Parathyroid adenoma (tissue), 2 donors: ENCODE measurements around the gene EXOSC3.
"Not testable (repeated sequence)": the region's sequence is repeated elsewhere in the genome, so short reads cannot be mapped to it uniquely, and the experiment has no call there.

Experiments
- H2AFZ ChIP-seq: fragments of 300-600 bp; sonication (generic); one replicate; pipeline ENCODE4 v1.7.0; 2017; ENCODE audit warnings: antibody characterized with exemption, mild to moderate bottlenecking
- H3K27ac ChIP-seq: fragments of 300-600 bp; sonication (generic); one replicate; pipeline ENCODE4 v1.7.0; 2017
- H3K27me3 ChIP-seq: fragments of 300-600 bp; sonication (generic); one replicate; pipeline ENCODE4 v1.7.0; 2017; ENCODE audit warnings: low read length; ENCODE audit not compliant: control insufficient read depth, insufficient read depth
- H3K36me3 ChIP-seq: fragments of 300-600 bp; sonication (generic); one replicate; pipeline ENCODE4 v1.7.0; 2017; ENCODE audit warnings: low read length; ENCODE audit not compliant: control insufficient read depth, insufficient read depth
- H3K4me1 ChIP-seq: fragments of 300-600 bp; sonication (generic); one replicate; pipeline ENCODE4 v1.7.0; 2017; ENCODE audit warnings: control low read depth
- H3K4me2 ChIP-seq: fragments of 300-600 bp; sonication (generic); one replicate; pipeline ENCODE4 v1.7.0; 2017; ENCODE audit warnings: low read length
- H3K4me3 ChIP-seq: fragments of 300-600 bp; sonication (generic); one replicate; pipeline ENCODE4 v1.7.0; 2017; ENCODE audit warnings: low read depth, low read length
- H3K79me2 ChIP-seq: fragments of 300-600 bp; sonication (generic); one replicate; pipeline ENCODE4 v1.7.0; 2017; ENCODE audit warnings: control low read depth
- H3K9ac ChIP-seq: fragments of 300-600 bp; sonication (generic); one replicate; pipeline ENCODE4 v1.7.0; 2017; ENCODE audit warnings: mild to moderate bottlenecking
- H3K9me3 ChIP-seq: fragments of 300-600 bp; sonication (generic); one replicate; pipeline ENCODE4 v1.7.0; 2017; ENCODE audit warnings: low read length; ENCODE audit not compliant: control insufficient read depth
- CTCF ChIP-seq: fragments of 300-600 bp; sonication (generic); IDR thresholded peaks from one replicate; pipeline ENCODE4 v1.7.0; 2017; ENCODE audit warnings: antibody characterized with exemption, mild to moderate bottlenecking
- donor health status: primary hyperparathyroidism.

Gene EXOSC3

GRCh38 chr9:37778534-37778933 is 6.3 kb downstream of the EXOSC3 start:
- H2AFZ ChIP-seq, result no peak overlapping the region

GRCh38 chr9:37776328-37776727 is 8.5 kb downstream of the EXOSC3 start:
- Histone ChIP-seq H3K9me3 (no peaks in the 10 kb centered on the region), H3K79me2 (no peaks in the 10 kb centered on the region), H3K36me3 (no peaks in the 10 kb centered on the region), H3K4me1 (no peaks in the 10 kb centered on the region), H2AFZ (no peak overlapping the region), H3K27ac (no peak overlapping the region), H3K4me3 (no peak overlapping the region), H3K27me3 (no peaks in the 10 kb centered on the region), H3K9ac (no peak overlapping the region), H3K4me2 (no peak overlapping the region)
- TF ChIP-seq CTCF, result no peak

More at GRCh38 chr9:37778534-37778933, 6.3 kb downstream of the EXOSC3 start:
- Histone ChIP-seq H3K27ac (no peak overlapping the region), H3K4me2 (no peak overlapping the region), H3K9ac (no peak overlapping the region), H3K27me3 (no peaks in the 10 kb centered on the region), H3K79me2 (no peaks in the 10 kb centered on the region), H3K9me3 (no peaks in the 10 kb centered on the region), H3K4me3 (no peak overlapping the region), H3K4me1 (no peaks in the 10 kb centered on the region), H3K36me3 (no peaks in the 10 kb centered on the region)
- TF ChIP-seq CTCF, result no peak

DNA sequence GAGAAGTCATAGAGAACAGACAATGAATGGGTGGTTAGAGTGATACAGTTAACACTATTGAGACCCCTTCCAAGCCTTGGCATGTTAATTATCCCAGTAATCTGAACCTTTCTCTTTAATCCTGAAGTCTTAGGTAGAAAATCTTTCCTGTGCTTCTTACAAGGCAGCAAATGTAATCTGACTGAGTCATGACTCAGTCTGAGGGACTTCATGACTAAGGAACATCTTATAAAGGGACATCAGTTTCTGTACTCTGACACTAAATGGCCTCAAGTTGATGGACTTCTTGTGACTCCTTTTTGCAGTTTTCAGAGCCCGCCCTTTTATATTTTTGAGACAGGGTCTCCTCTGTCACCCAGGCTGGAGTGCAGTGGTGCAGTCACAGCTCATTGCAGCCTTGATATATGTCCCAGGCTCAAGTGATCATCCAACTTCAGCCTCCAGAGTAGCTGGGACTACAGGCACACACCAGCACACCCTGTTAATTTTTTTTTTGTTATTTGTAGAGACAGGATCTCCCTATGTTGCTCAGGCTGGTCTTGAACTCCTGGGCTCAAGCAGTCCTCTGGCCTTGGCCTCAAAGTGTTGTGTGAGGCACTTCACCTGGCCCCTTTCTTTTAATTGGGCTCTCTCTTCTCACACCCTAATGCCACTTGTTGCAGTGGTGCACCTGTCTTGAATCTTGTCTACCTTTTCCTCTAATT is 9.5 kb downstream of the EXOSC3 start:
- Histone ChIP-seq H3K27ac (no peak overlapping the region), H3K36me3 (no peaks in the 10 kb centered on the region), H3K79me2 (no peaks in the 10 kb centered on the region), H3K27me3 (no peaks in the 10 kb centered on the region), H3K9ac (no peak overlapping the region), H2AFZ (no peak overlapping the region), H3K4me2 (no peak overlapping the region), H3K9me3 (no peaks in the 10 kb centered on the region), H3K4me1 (no peaks in the 10 kb centered on the region), H3K4me3 (no peak overlapping the region)
- no peak for TF ChIP-seq CTCF

GRCh38 chr9:37769995-37770394 is 14.9 kb downstream of the EXOSC3 start:
- H2AFZ ChIP-seq, result no peak overlapping the region
- no peak overlapping the region for H3K4me2 ChIP-seq
- no peak overlapping the region for H3K27ac ChIP-seq
- no peaks in the 10 kb centered on the region for H3K27me3 ChIP-seq
- H3K79me2 ChIP-seq, result no peaks in the 10 kb centered on the region
- no peak overlapping the region for H3K4me3 ChIP-seq
- H3K4me1 ChIP-seq, result no peaks in the 10 kb centered on the region
- no peaks in the 10 kb centered on the region for H3K9me3 ChIP-seq
- no peak for TF ChIP-seq CTCF
- no peaks in the 10 kb centered on the region for H3K36me3 ChIP-seq
- H3K9ac ChIP-seq, result no peak overlapping the region

GRCh38 chr9:37769306-37769705 is 15.6 kb downstream of the EXOSC3 start:
- Histone ChIP-seq H3K9ac (no peak overlapping the region), H3K36me3 (no peaks in the 10 kb centered on the region), H3K27me3 (no peaks in the 10 kb centered on the region), H3K9me3 (no peaks in the 10 kb centered on the region), H3K4me2 (no peak overlapping the region), H3K27ac (no peak overlapping the region), H3K4me1 (no peaks in the 10 kb centered on the region), H3K79me2 (no peaks in the 10 kb centered on the region), H3K4me3 (no peak overlapping the region), H2AFZ (no peak overlapping the region)
- no peak for TF ChIP-seq CTCF

DNA sequence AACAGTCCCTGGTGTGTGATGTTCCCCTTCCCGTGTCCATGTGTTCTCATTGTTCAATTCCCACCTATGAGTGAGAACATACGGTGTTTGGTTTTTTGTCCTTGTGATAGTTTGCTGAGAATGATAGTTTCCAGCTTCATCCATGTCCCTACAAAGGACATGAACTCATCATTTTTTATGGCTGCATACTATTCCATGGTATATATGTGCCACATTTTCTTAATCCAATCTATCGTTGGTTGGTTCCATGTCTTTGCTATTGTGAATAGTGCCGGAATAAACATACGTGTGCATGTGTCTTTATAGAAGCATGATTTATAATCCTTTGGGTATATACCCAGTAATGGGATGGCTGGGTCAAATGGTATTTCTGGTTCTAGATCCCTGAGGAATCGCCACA is 19.6 kb downstream of the EXOSC3 start:
- not testable (repeated sequence) for H3K27me3 ChIP-seq, H3K4me2 ChIP-seq, H2AFZ ChIP-seq, H3K9ac ChIP-seq, H3K79me2 ChIP-seq, H3K4me1 ChIP-seq, H3K9me3 ChIP-seq, H3K36me3 ChIP-seq, H3K4me3 ChIP-seq, H3K27ac ChIP-seq
